D721Med (cell line): ENCODE measurements around the gene IFNB1.

Source experiments
- DNase-seq: peaks from one replicate; pipeline ENCODE4 v3.0.0; 2011; ENCODE audit warnings: low spot score; ENCODE audit not compliant: insufficient read length
- FAIRE-seq: peaks from 2 replicates; lab custom pipeline; 2011; peaks lifted over from hg19 to GRCh38; lab: Jason Lieb, UNC
- TF ChIP-seq, protein P1 (sequence below): IDR thresholded peaks from 2 replicates; pipeline ENCODE4 v1.5.1; 2012; ENCODE audit warnings: mild to moderate bottlenecking, control low read depth; ENCODE audit not compliant: insufficient read depth; ENCODE audit errors: missing control alignments

The IFNB1 gene

GRCh38 chr9:21043841-21044240 is 33.9 kb downstream of the IFNB1 start:
- DNase-seq: no peak
- FAIRE-seq: no peak
- TF ChIP-seq, protein P1, sequence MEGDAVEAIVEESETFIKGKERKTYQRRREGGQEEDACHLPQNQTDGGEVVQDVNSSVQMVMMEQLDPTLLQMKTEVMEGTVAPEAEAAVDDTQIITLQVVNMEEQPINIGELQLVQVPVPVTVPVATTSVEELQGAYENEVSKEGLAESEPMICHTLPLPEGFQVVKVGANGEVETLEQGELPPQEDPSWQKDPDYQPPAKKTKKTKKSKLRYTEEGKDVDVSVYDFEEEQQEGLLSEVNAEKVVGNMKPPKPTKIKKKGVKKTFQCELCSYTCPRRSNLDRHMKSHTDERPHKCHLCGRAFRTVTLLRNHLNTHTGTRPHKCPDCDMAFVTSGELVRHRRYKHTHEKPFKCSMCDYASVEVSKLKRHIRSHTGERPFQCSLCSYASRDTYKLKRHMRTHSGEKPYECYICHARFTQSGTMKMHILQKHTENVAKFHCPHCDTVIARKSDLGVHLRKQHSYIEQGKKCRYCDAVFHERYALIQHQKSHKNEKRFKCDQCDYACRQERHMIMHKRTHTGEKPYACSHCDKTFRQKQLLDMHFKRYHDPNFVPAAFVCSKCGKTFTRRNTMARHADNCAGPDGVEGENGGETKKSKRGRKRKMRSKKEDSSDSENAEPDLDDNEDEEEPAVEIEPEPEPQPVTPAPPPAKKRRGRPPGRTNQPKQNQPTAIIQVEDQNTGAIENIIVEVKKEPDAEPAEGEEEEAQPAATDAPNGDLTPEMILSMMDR: no peak

DNA sequence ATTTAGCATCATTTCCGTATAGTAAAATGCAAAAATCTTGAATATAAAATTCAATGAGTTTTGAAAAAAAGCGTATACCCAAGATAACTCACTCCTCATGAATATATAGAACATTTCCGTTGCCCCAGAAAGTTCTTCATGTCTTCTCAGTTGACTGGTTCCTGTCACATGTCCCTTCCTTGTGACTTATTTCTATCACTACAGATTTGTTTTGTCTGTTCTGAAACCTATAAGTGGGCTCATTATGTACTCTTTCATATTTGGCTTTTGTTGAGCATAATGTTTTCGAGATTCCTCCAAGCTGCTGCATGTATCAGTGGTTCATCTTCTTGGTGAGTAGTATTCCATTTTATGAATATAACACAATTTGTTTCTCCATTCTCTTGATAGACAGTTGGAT is 35.3 kb downstream of the IFNB1 start:
- no peak for FAIRE-seq

DNA sequence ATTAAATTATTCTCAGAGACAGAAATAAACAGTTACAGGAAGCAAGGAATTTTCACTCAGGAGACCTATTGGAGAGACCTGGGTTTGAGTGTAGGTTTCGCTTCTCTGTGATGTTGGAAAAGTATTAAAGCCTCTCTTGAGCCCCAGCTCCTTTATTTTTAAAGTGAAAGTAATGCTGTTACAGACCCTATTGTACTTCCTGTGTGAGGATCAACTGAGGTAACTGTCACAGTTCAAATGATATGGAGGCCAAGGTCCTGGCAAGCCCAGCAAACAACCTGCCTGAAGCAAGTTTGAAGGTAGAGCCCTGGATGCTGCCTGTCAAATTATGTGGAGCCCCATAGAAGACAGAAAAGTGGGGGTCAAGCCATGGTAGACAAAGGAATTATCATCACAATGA is 38.4 kb downstream of the IFNB1 start:
- DNase-seq: no peak
- FAIRE-seq: no peak
- TF ChIP-seq, protein P1: no peak

More for the DNA sequence above, 35.3 kb downstream of the IFNB1 start:
- TF ChIP-seq, protein P1: no peak
- DNase-seq: no peak

- TF ChIP-seq, protein P1: no peak
- FAIRE-seq: no peak
- DNase-seq: no peak
Observed at GRCh38 chr9:21037278-21037677, 40.5 kb downstream of the IFNB1 start.

DNA sequence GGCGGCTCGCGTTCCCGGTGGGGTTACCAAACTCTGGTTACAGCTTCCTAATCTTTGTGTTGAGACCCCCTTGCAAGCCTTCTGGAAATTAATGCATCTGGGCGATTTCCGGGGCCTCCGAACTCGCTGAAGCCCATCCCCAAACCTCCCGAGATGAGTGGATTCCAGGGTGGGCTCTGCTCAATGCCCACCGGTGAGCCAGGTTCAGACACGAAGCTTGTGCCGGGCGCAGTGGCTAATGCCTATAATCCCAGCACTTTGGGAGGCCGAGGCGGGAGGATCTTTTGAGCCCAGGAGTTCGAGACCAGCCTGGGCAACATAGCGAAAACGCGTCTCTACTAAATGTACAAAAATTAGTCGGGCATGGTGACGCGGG is 45.9 kb downstream of the IFNB1 start:
- DNase-seq (no peak), FAIRE-seq (no peak)
- TF ChIP-seq, protein P1: no peak

DNA sequence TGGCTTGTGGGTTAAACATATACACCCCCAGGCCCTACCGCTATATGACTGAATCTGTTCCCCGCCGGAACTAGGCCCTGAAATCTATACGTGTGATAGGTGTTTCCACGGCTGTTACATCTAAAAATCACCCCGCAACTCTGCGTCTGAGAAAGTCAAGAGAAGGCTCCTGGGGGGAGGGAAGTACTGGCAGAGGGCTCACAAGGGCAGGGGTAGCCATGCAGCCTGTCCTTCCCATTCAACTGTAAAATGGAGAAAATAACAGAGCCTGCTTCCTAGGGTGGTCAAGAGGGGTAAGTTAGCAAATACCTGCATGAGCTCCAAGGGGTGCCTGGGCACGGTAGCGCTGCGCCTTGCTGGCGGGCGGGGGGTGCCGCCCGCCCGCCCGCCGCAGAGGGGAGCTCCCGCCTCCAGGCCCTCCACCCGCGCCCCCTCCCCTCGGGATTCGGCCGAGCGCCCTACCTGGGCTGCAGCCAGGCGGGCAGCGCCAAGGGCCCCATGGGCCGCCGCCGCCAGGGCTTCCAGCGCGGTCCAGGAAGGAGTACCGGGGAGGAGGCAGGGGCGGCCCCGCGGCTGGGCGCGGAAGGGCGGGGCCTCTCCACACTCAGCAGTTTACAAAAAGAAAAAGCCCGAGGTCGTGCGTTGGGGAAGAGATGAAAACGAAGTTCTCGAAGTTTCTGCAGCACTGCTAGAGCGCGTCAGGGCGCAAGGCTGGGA is 46.5 kb downstream of the IFNB1 start, which contains the start of gene HACD4:
Gene HACD4, minus strand, starts transcription at position 550 of the 717 bp plus-strand sequence. Its CDS starts 50 bp downstream, at position 500.
- TF ChIP-seq, protein P1: no peak
- FAIRE-seq (no peak), DNase-seq (no peak)

DNA sequence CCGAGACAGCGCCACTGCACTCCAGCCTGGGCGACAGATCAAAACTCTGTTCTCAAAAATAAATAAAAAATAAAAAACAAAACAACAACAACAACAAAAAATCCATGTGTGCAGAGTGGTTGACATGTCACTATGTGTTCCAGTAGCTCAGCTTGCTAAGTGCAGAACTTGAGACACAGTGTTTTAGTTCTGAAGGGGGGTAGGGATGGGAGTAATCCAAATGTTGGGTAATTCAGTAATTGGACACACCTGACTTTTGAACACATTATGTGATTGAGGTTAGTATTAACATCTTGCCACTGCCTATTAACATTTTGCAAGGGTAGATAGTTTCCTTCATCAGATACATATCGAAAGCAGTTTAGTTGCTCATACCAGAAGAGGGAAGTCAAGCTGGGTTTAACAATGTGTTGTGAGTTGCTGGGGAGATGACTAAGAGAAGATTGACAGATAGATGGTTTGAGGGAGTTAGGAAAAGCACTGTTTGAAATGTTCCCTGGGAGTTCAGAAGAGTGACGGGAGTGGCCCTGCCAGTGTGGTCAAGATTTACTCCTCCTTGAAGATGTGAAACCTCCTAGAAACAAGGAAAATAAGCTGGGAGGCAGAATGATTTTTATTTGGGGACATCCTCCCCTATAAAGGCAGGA is 47.2 kb downstream of the IFNB1 start:
- no peak for DNase-seq
- FAIRE-seq: no peak
- TF ChIP-seq, protein P1: no peak
